ENCODE data around the gene MTF1.

Gene MTF1

GRCh38 chr1:37868466-37868865, 9.1 kb upstream of the MTF1 start:
- no peaks in the 10 kb centered on the region for H3K27me3 Mint-ChIP-seq (ENCODE audit: low read depth)
- no peaks in the 10 kb centered on the region for H3K9me3 Mint-ChIP-seq

DNA sequence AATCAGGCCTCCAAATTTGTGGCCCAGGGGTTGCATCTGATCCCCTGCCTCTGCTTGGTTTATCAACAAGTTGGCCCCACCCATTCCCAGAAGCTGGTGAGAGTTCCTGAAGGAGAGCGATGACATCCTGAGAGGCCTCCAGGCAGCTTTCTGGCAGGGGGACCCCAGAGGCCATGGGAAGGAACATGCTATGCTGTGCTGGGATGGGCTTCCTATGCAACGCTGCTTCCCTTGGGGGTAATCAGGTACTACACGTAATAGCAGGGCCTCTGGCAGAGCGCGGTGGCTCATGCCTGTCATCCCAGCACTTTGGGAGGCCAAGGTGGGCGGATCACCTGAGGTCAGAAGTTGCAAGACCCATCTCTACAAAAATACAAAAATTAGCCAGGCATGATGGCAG, 8.4 kb upstream of the MTF1 start:
- Mint-ChIP-seq H3K27me3 (ENCODE audit: low read depth) (no peaks in the 10 kb centered on the region), H3K4me3 (no peak overlapping the region), H3K9me3 (no peaks in the 10 kb centered on the region), H3K36me3 (ENCODE audit: low read depth) (peaks cover 42% of the 10 kb centered on the region), H3K27ac (no peak overlapping the region), H3K4me1 (no peaks in the 10 kb centered on the region)
- TF ChIP-seq, protein P1, sequence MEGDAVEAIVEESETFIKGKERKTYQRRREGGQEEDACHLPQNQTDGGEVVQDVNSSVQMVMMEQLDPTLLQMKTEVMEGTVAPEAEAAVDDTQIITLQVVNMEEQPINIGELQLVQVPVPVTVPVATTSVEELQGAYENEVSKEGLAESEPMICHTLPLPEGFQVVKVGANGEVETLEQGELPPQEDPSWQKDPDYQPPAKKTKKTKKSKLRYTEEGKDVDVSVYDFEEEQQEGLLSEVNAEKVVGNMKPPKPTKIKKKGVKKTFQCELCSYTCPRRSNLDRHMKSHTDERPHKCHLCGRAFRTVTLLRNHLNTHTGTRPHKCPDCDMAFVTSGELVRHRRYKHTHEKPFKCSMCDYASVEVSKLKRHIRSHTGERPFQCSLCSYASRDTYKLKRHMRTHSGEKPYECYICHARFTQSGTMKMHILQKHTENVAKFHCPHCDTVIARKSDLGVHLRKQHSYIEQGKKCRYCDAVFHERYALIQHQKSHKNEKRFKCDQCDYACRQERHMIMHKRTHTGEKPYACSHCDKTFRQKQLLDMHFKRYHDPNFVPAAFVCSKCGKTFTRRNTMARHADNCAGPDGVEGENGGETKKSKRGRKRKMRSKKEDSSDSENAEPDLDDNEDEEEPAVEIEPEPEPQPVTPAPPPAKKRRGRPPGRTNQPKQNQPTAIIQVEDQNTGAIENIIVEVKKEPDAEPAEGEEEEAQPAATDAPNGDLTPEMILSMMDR (IDR thresholded peaks at IDR 0.05; ENCODE audit: unreplicated experiment in 3 of 3), result no peak

More at GRCh38 chr1:37868466-37868865, 9.1 kb upstream of the MTF1 start:
- H3K4me1 Mint-ChIP-seq, result no peaks in the 10 kb centered on the region
- H3K27ac Mint-ChIP-seq, result no peak overlapping the region
- H3K4me3 Mint-ChIP-seq, result no peak overlapping the region
- peaks cover 48% of the 10 kb centered on the region for H3K36me3 Mint-ChIP-seq (ENCODE audit: low read depth)
- TF ChIP-seq, protein P1 (IDR thresholded peaks at IDR 0.05; ENCODE audit: unreplicated experiment in 3 of 3), result no peak

GRCh38 chr1:37866491-37866890, 7.1 kb upstream of the MTF1 start:
- Mint-ChIP-seq H3K27me3 (ENCODE audit: low read depth) (no peaks in the 10 kb centered on the region), H3K4me3 (no peak overlapping the region), H3K36me3 (ENCODE audit: low read depth) (peaks cover 45% of the 10 kb centered on the region), H3K9me3 (no peaks in the 10 kb centered on the region), H3K4me1 (no peaks in the 10 kb centered on the region), H3K27ac (no peak overlapping the region)
- TF ChIP-seq, protein P1 (IDR thresholded peaks at IDR 0.05; ENCODE audit: unreplicated experiment in 3 of 3), result no peak

GRCh38 chr1:37865348-37866120, 6.1 kb upstream of the MTF1 start:
- TF ChIP-seq, protein P1 (IDR thresholded peaks at IDR 0.05; ENCODE audit: unreplicated experiment in 3 of 3), result no peak
- Mint-ChIP-seq H3K4me3 (no peak overlapping the region), H3K27me3 (ENCODE audit: low read depth) (no peaks in the 10 kb centered on the region), H3K27ac (no peak overlapping the region), H3K9me3 (no peaks in the 10 kb centered on the region), H3K36me3 (ENCODE audit: low read depth) (peaks cover 43% of the 10 kb centered on the region), H3K4me1 (no peaks in the 10 kb centered on the region)

DNA sequence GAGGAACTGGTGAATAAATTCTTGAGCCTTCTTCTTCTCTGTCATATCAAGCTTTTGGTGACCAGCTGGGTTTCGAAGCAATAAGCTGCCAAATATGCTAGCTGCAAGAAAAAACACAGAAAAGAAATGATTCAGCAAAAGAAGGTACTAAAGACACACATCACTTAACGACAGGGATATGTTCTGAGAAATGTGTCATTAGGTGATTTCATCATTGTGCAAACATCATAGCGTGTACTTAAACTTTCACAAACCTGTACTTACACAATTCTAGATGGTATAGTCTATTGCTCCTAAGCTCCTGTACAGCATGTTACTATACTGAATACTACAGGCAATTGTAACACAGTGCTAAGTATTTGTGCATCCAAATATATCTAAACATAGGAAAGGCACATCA, 2.9 kb upstream of the MTF1 start:
- Mint-ChIP-seq H3K27ac (no peak overlapping the region), H3K4me3 (peak overlapping the region; percentile 26 to 60 (median 60)), H3K27me3 (ENCODE audit: low read depth) (no peaks in the 10 kb centered on the region), H3K36me3 (ENCODE audit: low read depth) (peaks cover 31% of the 10 kb centered on the region), H3K9me3 (no peaks in the 10 kb centered on the region), H3K4me1 (peaks cover 15% of the 10 kb centered on the region)
- TF ChIP-seq, protein P1 (IDR thresholded peaks at IDR 0.05; ENCODE audit: unreplicated experiment in 3 of 3), result no peak

DNA sequence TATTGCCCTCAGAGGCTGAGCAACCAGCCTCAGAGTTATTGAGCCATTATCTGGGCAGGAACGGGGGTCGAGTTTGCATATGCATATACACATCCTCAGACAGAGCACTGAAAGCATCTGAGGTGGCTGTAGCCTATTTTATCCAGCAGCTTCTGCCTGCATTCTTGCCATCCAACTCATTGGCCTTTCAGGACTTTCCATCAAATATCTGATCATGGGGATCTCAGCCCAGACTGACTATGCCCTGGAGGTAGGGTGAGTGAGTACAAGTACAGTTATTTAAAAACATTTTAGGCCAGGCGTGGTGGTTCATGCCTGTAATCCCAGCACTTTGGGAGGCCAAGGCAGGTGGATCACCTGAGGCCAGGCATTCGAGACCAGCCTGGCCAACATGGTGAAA, 1.8 kb upstream of the MTF1 start:
- H3K4me3 Mint-ChIP-seq, result peak overlapping the region; percentile 24 to 99 (median 98)
- H3K27ac Mint-ChIP-seq, result no peak overlapping the region
- peaks cover 19% of the 10 kb centered on the region for H3K4me1 Mint-ChIP-seq
- no peaks in the 10 kb centered on the region for H3K9me3 Mint-ChIP-seq
- H3K36me3 Mint-ChIP-seq (ENCODE audit: low read depth), result peaks cover 34% of the 10 kb centered on the region
- H3K27me3 Mint-ChIP-seq (ENCODE audit: low read depth), result no peaks in the 10 kb centered on the region
- TF ChIP-seq, protein P1 (IDR thresholded peaks at IDR 0.05; ENCODE audit: unreplicated experiment in 3 of 3), result no peak

Measured in nephron (organoid).